Thyroid gland (tissue), 4 donors: ENCODE data around the gene NPHP4. TPM values are rescaled to one million over a fixed set of nuclear protein-coding genes. Genes with fewer than 3 reads are reported as not detected.
A peak's percentile ranks its signal among the peaks of the same experiment; 100 is the strongest.

ENCODE experiments used
- DNase-seq, 2 donors: peaks; one replicate each; pipeline ENCODE4 v3.0.0-alpha.2; 2019
- H3K27ac ChIP-seq, 3 donors: fragments of 200-600 bp; sonication (generic); 1 replicate in 2 of 3; 2 replicates in 1 of 3; pipeline ENCODE4 v1.5.1; 2016 to 2019; ENCODE audit warnings: mild to moderate bottlenecking in 1 of 3, moderate library complexity in 1 of 3
- H3K27me3 ChIP-seq: fragments of 200-600 bp; sonication (generic); one replicate; pipeline ENCODE4 v1.5.1; 2019
- H3K36me3 ChIP-seq, 2 donors: fragments of 200-600 bp; sonication (generic); one replicate each; pipeline ENCODE4 v1.5.1; 2016 to 2019
- H3K4me1 ChIP-seq, 2 donors: fragments of 200-600 bp; sonication (generic); one replicate each; pipeline ENCODE4 v1.5.1; 2017 to 2019
- H3K4me3 ChIP-seq, 3 donors: fragments of 200-600 bp; sonication (generic); replicated peaks in 1 of 3; 1 replicate in 2 of 3; 2 replicates in 1 of 3; pipeline ENCODE4 v1.5.1; 2016; ENCODE audit warnings: mild to moderate bottlenecking in 1 of 3
- H3K9me3 ChIP-seq: fragments of 200-600 bp; sonication (generic); one replicate; pipeline ENCODE4 v1.5.1; 2017
- POLR2A ChIP-seq, 2 donors: fragments of 450-650 bp; IDR thresholded peaks; one replicate each; pipeline ENCODE4 v1.6.1; 2017; ENCODE audit warnings: antibody characterized with exemption in 2 of 2, mild to moderate bottlenecking in 2 of 2, moderate library complexity in 1 of 2
- WGBS, 2 donors: methylation state at CpG; one replicate each; pipeline ENCODE4 v1.1.5; 2017; 5-methylcytosine and 5-hydroxymethylcytosine counted together
- intact Hi-C: fragments of 100-400 bp; cut with DNase I; formaldehyde crosslinking; loops from one replicate; pipeline ENCODE4 v1.15.1; 2023
- total RNA-seq, 4 donors: library from RNA; depleted of rRNA; stranded (reverse); fragments of >200 nt; gene quantifications; one replicate each; pipeline ENCODE4 v1.2.3, GENCODE V29; 2016
- TF ChIP-seq, protein P1 (sequence below), 6 experiments: fragments of 200-600 bp in 3 of 6; fragments of 450-650 bp in 3 of 6; sonication (generic) in 3 of 6; IDR thresholded peaks; one replicate each; pipeline ENCODE4 v1.5.1; 2016 to 2019; ENCODE audit warnings: antibody characterized with exemption in 6 of 6, mild to moderate bottlenecking in 2 of 6, inconsistent platforms in 1 of 6, moderate library complexity in 1 of 6

The NPHP4 gene
- total RNA-seq, 4 donors from 2014 or later: 24.3 to 48.3 (median 30.4) TPM

DNA sequence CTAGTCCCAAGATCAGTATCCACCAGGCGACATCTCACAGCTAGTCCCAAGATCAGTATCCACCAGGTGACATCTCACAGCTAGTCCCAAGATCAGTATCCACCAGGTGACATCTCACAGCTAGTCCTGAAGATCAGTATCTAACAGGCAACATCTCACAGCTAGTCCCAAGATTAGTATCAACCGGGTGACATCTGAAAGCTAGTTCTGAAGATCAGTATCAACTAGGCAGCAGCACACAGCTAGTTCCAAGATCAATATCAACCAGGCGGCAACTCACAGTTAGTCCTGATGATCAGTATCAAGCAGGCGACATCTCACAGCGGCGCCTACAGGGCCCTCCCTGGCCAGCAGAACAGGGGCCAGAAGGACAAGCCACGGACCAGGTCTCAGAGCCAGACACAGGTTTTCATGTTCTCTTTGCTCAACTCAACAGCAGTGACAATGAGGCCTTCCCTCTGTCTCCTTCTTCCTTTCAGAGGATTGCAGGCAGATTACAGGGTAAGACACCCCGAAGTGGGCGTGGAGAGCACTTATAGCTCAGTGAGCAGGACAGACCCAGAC lies 32.5 kb downstream of the NPHP4 start:
- Histone ChIP-seq H3K27me3 (no peaks in the 10 kb centered on the region), H3K36me3 (peaks cover 0 to 3% of the 10 kb centered on the region in 2 donors), H3K9me3 (no peaks in the 10 kb centered on the region), H3K4me3 (no peak overlapping the region), H3K4me1 (peaks cover 16 to 26% of the 10 kb centered on the region in 2 donors), H3K27ac (peak overlapping the region in 1 of 3 donors; percentile 79)
- DNase-seq: no peak
- intact Hi-C loops: no loop called here
- 93 to 94% methylated on average over 9 of the region's 9 CpGs for WGBS, 2 donors
- TF ChIP-seq, protein P1, sequence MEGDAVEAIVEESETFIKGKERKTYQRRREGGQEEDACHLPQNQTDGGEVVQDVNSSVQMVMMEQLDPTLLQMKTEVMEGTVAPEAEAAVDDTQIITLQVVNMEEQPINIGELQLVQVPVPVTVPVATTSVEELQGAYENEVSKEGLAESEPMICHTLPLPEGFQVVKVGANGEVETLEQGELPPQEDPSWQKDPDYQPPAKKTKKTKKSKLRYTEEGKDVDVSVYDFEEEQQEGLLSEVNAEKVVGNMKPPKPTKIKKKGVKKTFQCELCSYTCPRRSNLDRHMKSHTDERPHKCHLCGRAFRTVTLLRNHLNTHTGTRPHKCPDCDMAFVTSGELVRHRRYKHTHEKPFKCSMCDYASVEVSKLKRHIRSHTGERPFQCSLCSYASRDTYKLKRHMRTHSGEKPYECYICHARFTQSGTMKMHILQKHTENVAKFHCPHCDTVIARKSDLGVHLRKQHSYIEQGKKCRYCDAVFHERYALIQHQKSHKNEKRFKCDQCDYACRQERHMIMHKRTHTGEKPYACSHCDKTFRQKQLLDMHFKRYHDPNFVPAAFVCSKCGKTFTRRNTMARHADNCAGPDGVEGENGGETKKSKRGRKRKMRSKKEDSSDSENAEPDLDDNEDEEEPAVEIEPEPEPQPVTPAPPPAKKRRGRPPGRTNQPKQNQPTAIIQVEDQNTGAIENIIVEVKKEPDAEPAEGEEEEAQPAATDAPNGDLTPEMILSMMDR (IDR thresholded peaks at IDR 0.05): no peak
- no peak for TF ChIP-seq POLR2A (IDR thresholded peaks at IDR 0.05)

DNA sequence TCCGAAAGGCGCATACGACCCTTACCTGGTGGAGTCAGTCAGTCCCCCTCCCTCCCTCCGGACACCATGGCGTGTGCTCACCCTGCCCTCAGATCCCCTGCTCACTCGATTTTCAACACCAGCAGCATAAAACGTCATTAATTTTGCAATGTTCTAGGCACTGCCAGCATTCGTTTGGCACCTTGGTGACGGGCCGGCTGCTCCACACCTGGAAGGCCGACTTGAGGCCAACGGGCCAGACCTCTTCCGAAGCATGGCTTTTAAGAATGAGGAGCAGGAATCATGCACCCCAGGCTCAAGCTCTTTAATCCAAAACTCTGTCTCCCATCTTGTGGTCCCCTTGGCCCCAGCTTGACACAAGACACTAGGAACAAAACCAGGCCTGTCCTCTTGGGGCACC lies 33.1 kb downstream of the NPHP4 start:
- Histone ChIP-seq H3K27ac (no peak overlapping the region), H3K4me1 (peaks cover 16 to 26% of the 10 kb centered on the region in 2 donors), H3K36me3 (peaks cover 0 to 3% of the 10 kb centered on the region in 2 donors), H3K27me3 (no peaks in the 10 kb centered on the region), H3K4me3 (no peak overlapping the region), H3K9me3 (no peaks in the 10 kb centered on the region)
- TF ChIP-seq, protein P1 (IDR thresholded peaks at IDR 0.05): no peak
- TF ChIP-seq POLR2A (IDR thresholded peaks at IDR 0.05): no peak
- intact Hi-C loops: no loop called here
- WGBS, 2 donors: 95 to 98% methylated on average over 13 of the region's 13 CpGs
- no peak for DNase-seq

DNA sequence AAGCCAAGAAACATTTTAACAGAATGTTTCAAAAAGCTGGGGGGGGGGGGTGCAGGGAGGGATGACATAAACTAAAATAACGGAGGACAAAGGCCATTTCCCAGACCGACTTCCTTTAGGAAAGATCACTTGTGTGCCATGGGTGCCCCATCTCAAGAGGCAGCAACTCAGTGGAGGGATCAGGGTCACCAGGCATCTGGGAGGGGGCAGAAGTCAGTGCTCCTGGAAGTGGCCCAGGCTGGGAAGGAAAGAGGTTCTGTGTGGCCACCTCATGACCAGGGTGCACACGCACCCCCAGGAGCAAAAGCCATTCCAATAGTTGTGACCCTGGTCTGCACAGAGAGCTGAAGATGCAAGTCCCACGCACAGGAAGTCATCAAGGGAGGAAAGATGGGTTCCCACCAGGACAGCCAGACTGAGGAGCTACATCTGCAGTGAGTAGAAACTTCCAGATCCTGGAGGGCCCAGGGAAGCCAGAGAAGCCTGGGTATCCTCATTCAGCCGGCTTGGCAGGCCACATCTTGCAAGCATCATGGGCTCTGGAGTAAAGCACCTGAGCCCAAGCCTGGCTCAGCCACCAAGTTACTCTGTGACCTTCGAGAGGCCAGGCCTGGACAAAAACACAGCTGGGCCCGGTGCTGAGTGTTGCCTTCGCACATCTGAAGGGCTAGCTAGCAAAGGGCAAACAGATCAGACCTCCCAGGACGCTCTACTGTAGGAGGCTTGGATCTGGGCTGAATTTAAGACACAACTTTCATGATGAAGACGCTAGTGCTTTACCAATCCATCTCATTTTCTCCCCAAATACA lies 36.0 kb downstream of the NPHP4 start:
- Histone ChIP-seq H3K27me3 (no peaks in the 10 kb centered on the region), H3K27ac (no peak overlapping the region), H3K9me3 (no peaks in the 10 kb centered on the region), H3K4me1 (peaks cover 4 to 11% of the 10 kb centered on the region in 2 donors), H3K4me3 (no peak overlapping the region), H3K36me3 (peaks cover 0 to 3% of the 10 kb centered on the region in 2 donors)
- DNase-seq: no peak
- intact Hi-C loops: no loop called here
- 90 to 95% methylated on average over 10 of the region's 10 CpGs for WGBS, 2 donors
- no peak for TF ChIP-seq POLR2A (IDR thresholded peaks at IDR 0.05)
- TF ChIP-seq, protein P1 (IDR thresholded peaks at IDR 0.05): no peak

DNA sequence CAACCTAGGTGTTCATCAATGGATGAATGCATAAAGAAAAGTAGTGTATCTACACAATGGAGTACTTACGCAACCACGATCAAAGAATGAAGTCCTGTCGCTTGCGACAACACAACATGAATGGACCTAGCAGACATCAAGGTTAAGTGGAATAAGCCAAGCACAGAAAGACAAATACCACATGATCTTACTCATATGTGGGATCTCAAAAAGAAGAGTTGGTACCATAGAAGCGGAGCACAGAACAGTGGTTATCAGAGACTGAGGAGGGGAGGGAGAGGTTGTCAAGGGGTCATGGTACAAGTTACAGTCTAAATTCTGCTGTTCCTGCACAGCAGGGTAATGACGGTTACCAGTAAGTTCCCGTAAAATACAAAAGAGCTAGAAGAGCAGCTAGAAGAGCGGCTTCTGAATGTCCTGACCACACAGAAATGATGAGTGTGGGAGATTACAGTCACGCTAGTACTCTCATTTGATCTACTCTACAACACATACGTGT lies 36.7 kb downstream of the NPHP4 start:
- TF ChIP-seq, protein P1 (IDR thresholded peaks at IDR 0.05): no peak
- TF ChIP-seq POLR2A (IDR thresholded peaks at IDR 0.05): no peak
- no peak for DNase-seq
- Histone ChIP-seq H3K4me3 (no peak overlapping the region), H3K36me3 (peaks cover 0 to 3% of the 10 kb centered on the region in 2 donors), H3K27me3 (no peaks in the 10 kb centered on the region), H3K4me1 (peaks cover 0 to 4% of the 10 kb centered on the region in 2 donors), H3K9me3 (no peaks in the 10 kb centered on the region), H3K27ac (no peak overlapping the region)
- intact Hi-C loops: no loop called here
- 92 to 93% methylated on average over 10 of the region's 10 CpGs for WGBS, 2 donors

DNA sequence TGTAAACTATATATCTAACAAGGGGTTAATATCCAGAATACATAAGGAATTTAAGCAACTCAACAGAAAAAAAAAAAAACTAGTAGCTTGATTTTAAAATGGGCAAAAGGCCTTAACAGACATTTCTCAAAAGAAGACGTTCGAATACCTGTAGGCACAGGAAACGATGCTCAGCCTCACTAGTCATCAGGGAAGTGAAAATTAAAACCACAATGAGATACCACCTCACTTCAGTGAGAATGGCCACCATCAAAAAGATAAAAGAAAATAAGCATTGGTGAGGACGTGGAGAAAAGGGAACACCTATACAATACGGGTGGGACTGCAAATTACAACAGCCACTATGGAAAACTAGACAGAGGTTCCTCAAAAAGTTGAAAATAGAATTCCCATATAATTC lies 37.3 kb downstream of the NPHP4 start:
- DNase-seq: no peak
- Histone ChIP-seq H3K27me3 (no peaks in the 10 kb centered on the region), H3K36me3 (peaks cover 0 to 3% of the 10 kb centered on the region in 2 donors), H3K9me3 (no peaks in the 10 kb centered on the region), H3K4me3 (no peak overlapping the region), H3K27ac (no peak overlapping the region), H3K4me1 (no peaks in the 10 kb centered on the region)
- intact Hi-C loops: no loop called here
- TF ChIP-seq POLR2A (IDR thresholded peaks at IDR 0.05): no peak
- TF ChIP-seq, protein P1 (IDR thresholded peaks at IDR 0.05): no peak
- 91 to 92% methylated on average over 5 of the region's 5 CpGs for WGBS, 2 donors
